ENCODE measurements around the gene ILKAP. TPM values are rescaled to one million over a fixed set of nuclear protein-coding genes. Genes with fewer than 3 reads are reported as not detected.

ILKAP gene
- polyA plus RNA-seq, 3 donors, result 23.2 to 44.2 (median 29.3) TPM

DNA sequence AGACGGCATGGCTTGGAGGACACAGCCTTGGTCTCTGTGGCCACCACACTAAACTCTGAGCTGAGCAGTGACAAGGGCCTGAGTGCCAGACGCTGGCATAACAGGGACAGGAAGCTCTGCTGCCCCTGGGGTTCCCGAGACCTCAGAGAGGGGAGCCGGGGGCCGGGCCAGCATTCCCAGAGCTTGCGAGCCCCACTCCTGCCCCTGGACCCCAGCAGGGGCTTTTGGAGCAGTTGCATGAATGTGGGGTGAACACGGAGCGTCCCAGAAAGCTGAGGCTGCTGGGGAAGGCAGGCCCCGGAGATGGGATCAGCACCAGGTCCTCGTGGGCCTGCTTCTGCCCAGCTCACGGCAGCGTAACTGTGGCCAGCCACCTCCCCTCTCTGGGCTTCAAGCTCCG is 52.3 kb downstream of the ILKAP start:
- TF ChIP-seq, protein P1, sequence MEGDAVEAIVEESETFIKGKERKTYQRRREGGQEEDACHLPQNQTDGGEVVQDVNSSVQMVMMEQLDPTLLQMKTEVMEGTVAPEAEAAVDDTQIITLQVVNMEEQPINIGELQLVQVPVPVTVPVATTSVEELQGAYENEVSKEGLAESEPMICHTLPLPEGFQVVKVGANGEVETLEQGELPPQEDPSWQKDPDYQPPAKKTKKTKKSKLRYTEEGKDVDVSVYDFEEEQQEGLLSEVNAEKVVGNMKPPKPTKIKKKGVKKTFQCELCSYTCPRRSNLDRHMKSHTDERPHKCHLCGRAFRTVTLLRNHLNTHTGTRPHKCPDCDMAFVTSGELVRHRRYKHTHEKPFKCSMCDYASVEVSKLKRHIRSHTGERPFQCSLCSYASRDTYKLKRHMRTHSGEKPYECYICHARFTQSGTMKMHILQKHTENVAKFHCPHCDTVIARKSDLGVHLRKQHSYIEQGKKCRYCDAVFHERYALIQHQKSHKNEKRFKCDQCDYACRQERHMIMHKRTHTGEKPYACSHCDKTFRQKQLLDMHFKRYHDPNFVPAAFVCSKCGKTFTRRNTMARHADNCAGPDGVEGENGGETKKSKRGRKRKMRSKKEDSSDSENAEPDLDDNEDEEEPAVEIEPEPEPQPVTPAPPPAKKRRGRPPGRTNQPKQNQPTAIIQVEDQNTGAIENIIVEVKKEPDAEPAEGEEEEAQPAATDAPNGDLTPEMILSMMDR (IDR thresholded peaks at IDR 0.05), result no peak
- no peak for DNase-seq
- Histone ChIP-seq H2AFZ (ENCODE audit: insufficient read depth, low read depth, low read length, poor library complexity, severe bottlenecking) (no peak overlapping the region), H3K36me3 (replicated peaks in 1 of 2; ENCODE audit: control insufficient read depth in 1 of 2, insufficient read depth in 2 of 2, low read length in 2 of 2) (no peaks in the 10 kb centered on the region), H3K4me2 (replicated peaks; ENCODE audit: extremely low read depth, low read length, poor library complexity, severe bottlenecking) (no peak overlapping the region), H4K20me1 (ENCODE audit: insufficient read depth, low read length) (no peaks in the 10 kb centered on the region), H3K9ac (ENCODE audit: insufficient read depth, low read length, poor library complexity, severe bottlenecking) (no peak overlapping the region), H3K4me3 (replicated peaks in 1 of 3; ENCODE audit: low read depth in 2 of 3, low read length in 3 of 3) (no peak overlapping the region), H3K9me3 (replicated peaks in 1 of 2; ENCODE audit: control insufficient read depth in 1 of 2, insufficient read depth in 1 of 2, low read length in 2 of 2) (no peaks in the 10 kb centered on the region), H3K79me2 (ENCODE audit: insufficient read depth, low read length) (no peaks in the 10 kb centered on the region), H3K4me1 (ENCODE audit: control insufficient read depth in 1 of 2, insufficient read depth in 2 of 2, low read length in 2 of 2) (no peaks in the 10 kb centered on the region), H3K27me3 (ENCODE audit: control insufficient read depth in 2 of 2, insufficient read depth in 2 of 2, low read length in 2 of 2) (no peaks in the 10 kb centered on the region), H3K27ac (ENCODE audit: low read depth in 1 of 2, low read length in 2 of 2) (no peak overlapping the region)
- H3K27ac Mint-ChIP-seq, result no peak overlapping the region
- intact Hi-C loops (cut with micrococcal nuclease), result no loop called here
- H3K9me3 Mint-ChIP-seq, result peaks cover 2 to 5% (median 3%) of the 10 kb centered on the region in 7 donors
- H3K27me3 Mint-ChIP-seq (ENCODE audit: low read depth in 3 of 3), result peaks cover 0 to 3% (median 1%) of the 10 kb centered on the region in 3 donors
- H3K36me3 Mint-ChIP-seq, result no peaks in the 10 kb centered on the region
- 92% methylated on average over 11 of the region's 13 CpGs for WGBS (ENCODE audit: insufficient coverage)
- H3K4me1 Mint-ChIP-seq, result no peaks in the 10 kb centered on the region
- no peak overlapping the region for H3K4me3 Mint-ChIP-seq

DNA sequence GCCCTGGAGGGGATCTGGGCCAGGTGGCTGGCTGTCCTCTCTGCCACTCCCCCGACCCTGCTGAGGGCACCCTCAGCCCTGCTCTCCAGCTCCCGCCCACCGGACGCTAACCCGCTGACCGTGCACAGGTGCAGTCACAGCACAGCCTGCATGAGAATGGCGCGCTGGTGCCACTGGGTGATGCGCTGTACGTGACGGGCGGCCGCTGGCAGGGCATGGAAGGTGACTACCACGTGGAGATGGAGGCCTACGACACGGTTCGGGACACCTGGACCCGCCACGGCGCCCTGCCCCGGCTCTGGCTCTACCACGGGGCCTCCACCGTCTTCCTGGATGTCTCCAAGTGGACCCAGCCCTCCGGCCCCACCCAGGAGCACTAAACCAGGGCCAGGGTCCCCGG is 52.8 kb downstream of the ILKAP start:
- Mint-ChIP-seq H3K27ac (no peak overlapping the region), H3K4me1 (no peaks in the 10 kb centered on the region), H3K27me3 (ENCODE audit: low read depth in 3 of 3) (peaks cover 0 to 3% (median 0%) of the 10 kb centered on the region in 3 donors), H3K4me3 (no peak overlapping the region), H3K36me3 (no peaks in the 10 kb centered on the region), H3K9me3 (peaks cover 2 to 5% (median 3%) of the 10 kb centered on the region in 7 donors)
- H3K4me3 ChIP-seq (replicated peaks in 1 of 3; ENCODE audit: low read depth in 2 of 3, low read length in 3 of 3), result no peak overlapping the region
- no peak overlapping the region for H3K4me2 ChIP-seq (replicated peaks; ENCODE audit: extremely low read depth, low read length, poor library complexity, severe bottlenecking)
- no peak for DNase-seq
- H3K79me2 ChIP-seq (ENCODE audit: insufficient read depth, low read length), result no peaks in the 10 kb centered on the region
- intact Hi-C loops (cut with micrococcal nuclease), result no loop called here
- H4K20me1 ChIP-seq (ENCODE audit: insufficient read depth, low read length), result no peaks in the 10 kb centered on the region
- no peak overlapping the region for H3K9ac ChIP-seq (ENCODE audit: insufficient read depth, low read length, poor library complexity, severe bottlenecking)
- TF ChIP-seq, protein P1 (IDR thresholded peaks at IDR 0.05), result no peak
- H3K27me3 ChIP-seq (ENCODE audit: control insufficient read depth in 2 of 2, insufficient read depth in 2 of 2, low read length in 2 of 2), result no peaks in the 10 kb centered on the region
- H2AFZ ChIP-seq (ENCODE audit: insufficient read depth, low read depth, low read length, poor library complexity, severe bottlenecking), result no peak overlapping the region
- H3K4me1 ChIP-seq (ENCODE audit: control insufficient read depth in 1 of 2, insufficient read depth in 2 of 2, low read length in 2 of 2), result no peaks in the 10 kb centered on the region
- no peaks in the 10 kb centered on the region for H3K36me3 ChIP-seq (replicated peaks in 1 of 2; ENCODE audit: control insufficient read depth in 1 of 2, insufficient read depth in 2 of 2, low read length in 2 of 2)
- H3K27ac ChIP-seq (ENCODE audit: low read depth in 1 of 2, low read length in 2 of 2), result no peak overlapping the region
- 97% methylated on average over 24 of the region's 25 CpGs for WGBS (ENCODE audit: insufficient coverage)
- H3K9me3 ChIP-seq (replicated peaks in 1 of 2; ENCODE audit: control insufficient read depth in 1 of 2, insufficient read depth in 1 of 2, low read length in 2 of 2), result no peaks in the 10 kb centered on the region

Measured in CD14-positive monocyte (primary cell).